ENCODE measurements around the gene TATDN2.
A peak's percentile ranks its signal among the peaks of the same experiment; 100 is the strongest.

TATDN2 gene

GRCh38 chr3:10320320-10320677 lies 72.0 kb downstream of the TATDN2 start:
- DNase-seq = no peak

- no peak for DNase-seq
Observed at GRCh38 chr3:10321630-10322351, 73.5 kb downstream of the TATDN2 start.

- peak; percentile 55 for DNase-seq
Observed at GRCh38 chr3:10322352-10322710, 74.1 kb downstream of the TATDN2 start.

GRCh38 chr3:10327592-10327991 lies 79.3 kb downstream of the TATDN2 start:
- DNase-seq = no peak

- no peak for DNase-seq
Observed at GRCh38 chr3:10328460-10329071, 80.3 kb downstream of the TATDN2 start.

- DNase-seq = no peak
Observed at GRCh38 chr3:10329495-10330015, 81.3 kb downstream of the TATDN2 start.

GRCh38 chr3:10330319-10330718 lies 82.1 kb downstream of the TATDN2 start:
- DNase-seq = no peak

Data from KG1 (cell line).